ENCODE results near the gene ZNF280A.
"Not testable (repeated sequence)": the region's sequence is repeated elsewhere in the genome, so short reads cannot be mapped to it uniquely, and the experiment has no call there.

The ZNF280A gene

DNA sequence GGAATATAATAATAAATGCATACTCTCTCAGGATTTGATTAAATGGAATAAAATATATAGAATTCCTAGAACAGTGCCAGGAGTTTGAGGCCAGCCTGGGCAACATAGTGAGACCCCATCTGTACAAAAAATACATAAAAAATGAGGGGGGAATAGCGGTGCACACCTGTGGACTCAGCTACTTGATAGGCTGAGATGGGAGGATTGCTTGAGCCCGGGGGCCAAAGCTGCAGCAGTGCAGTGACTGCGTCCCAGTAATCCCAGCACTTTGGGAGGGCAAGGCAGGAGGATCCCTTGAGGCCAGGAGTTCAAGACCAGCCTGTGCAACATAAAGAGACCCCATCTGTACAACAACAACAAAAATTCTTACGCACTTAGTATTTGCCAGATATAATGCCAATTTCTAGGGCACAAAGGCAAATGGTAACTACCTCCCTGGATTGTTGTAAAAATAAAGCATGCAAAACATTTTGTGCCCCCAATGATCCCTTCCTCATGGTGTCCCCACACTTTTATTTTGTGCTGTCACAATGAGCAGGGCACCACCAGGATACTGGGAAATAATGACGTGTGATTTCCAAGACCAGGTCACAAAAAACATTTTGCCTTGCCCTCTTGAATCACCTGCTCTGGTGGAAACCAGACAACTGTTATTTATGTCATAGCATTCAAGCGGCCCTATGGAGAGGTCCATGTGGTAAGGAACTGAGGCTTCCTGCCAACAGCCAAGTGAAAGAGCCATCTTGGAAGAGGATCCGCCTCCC, 18.3 kb upstream of the ZNF280A start:
- no peaks in the 10 kb centered on the region for H3K4me1 ChIP-seq (ENCODE audit: control insufficient read depth, insufficient read depth, low read length, poor library complexity, severe bottlenecking)
- H3K27ac ChIP-seq (ENCODE audit: low read depth, low read length, severe bottlenecking): no peak overlapping the region
- 68 to 93% methylated on average over 3 to 5 of the region's 7 CpGs for WGBS, 2 experiments (ENCODE audit: insufficient coverage in 2 of 2)
- no peaks in the 10 kb centered on the region for H3K9me3 ChIP-seq (ENCODE audit: control insufficient read depth, low read length)
- H3K36me3 ChIP-seq (ENCODE audit: control insufficient read depth, insufficient read depth, low read length): no peaks in the 10 kb centered on the region
- H3K4me3 ChIP-seq (ENCODE audit: extremely low read depth, insufficient read depth, low read length, poor library complexity, severe bottlenecking): no peak overlapping the region

DNA sequence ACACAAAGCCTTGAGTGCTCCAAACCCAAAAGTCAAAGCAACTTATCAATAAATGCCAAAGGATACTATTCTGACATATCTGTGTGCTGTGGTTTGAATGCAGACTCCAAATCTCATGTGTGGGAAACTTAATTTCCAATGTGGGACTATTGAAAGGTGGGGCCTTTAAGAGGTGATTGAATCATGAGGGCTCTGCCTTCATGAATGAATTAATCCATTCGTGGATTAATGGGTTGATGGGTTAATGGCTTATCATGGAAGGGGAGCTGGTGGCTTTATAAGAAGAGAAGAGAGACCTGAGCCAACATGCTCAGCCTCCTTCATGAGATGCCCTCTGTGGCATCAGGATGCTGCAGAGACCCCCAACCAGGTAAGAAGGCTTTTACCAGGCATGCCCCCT, 16.8 kb upstream of the ZNF280A start:
- WGBS, 2 experiments (ENCODE audit: insufficient coverage in 2 of 2): 29 to 60% methylated on average over 1 of the region's 1 CpG

DNA sequence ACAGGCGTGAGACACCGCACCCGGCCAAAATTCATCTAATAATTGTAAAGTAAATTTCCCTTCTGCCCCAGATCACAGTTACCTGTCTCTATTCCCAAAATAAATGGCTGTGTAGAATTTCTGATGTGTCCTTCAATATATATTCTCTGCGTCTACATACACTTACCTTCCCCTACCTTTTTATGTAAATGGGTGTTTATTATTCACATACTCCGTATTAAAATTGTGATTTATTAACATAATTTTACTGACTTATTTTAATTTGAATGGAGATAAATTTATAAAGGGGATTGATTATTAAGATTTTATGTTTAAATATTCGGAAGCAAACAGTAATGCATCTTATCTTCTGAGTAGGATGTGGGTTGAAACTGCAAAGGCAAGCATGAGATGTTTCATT, 16.4 kb upstream of the ZNF280A start:
- WGBS, 2 experiments (ENCODE audit: insufficient coverage in 2 of 2): 87 to 94% methylated on average over 3 of the region's 6 CpGs
- no peaks in the 10 kb centered on the region for H3K36me3 ChIP-seq (ENCODE audit: control insufficient read depth, insufficient read depth, low read length)
- H3K9me3 ChIP-seq (ENCODE audit: control insufficient read depth, low read length): no peaks in the 10 kb centered on the region
- H3K4me3 ChIP-seq (ENCODE audit: extremely low read depth, insufficient read depth, low read length, poor library complexity, severe bottlenecking): no peak overlapping the region
- no peaks in the 10 kb centered on the region for H3K4me1 ChIP-seq (ENCODE audit: control insufficient read depth, insufficient read depth, low read length, poor library complexity, severe bottlenecking)
- no peak overlapping the region for H3K27ac ChIP-seq (ENCODE audit: low read depth, low read length, severe bottlenecking)

More for the DNA sequence above, 16.8 kb upstream of the ZNF280A start:
- no peaks in the 10 kb centered on the region for H3K4me1 ChIP-seq (ENCODE audit: control insufficient read depth, insufficient read depth, low read length, poor library complexity, severe bottlenecking)
- no peak overlapping the region for H3K27ac ChIP-seq (ENCODE audit: low read depth, low read length, severe bottlenecking)
- H3K36me3 ChIP-seq (ENCODE audit: control insufficient read depth, insufficient read depth, low read length): no peaks in the 10 kb centered on the region
- no peak overlapping the region for H3K4me3 ChIP-seq (ENCODE audit: extremely low read depth, insufficient read depth, low read length, poor library complexity, severe bottlenecking)
- no peaks in the 10 kb centered on the region for H3K9me3 ChIP-seq (ENCODE audit: control insufficient read depth, low read length)

DNA sequence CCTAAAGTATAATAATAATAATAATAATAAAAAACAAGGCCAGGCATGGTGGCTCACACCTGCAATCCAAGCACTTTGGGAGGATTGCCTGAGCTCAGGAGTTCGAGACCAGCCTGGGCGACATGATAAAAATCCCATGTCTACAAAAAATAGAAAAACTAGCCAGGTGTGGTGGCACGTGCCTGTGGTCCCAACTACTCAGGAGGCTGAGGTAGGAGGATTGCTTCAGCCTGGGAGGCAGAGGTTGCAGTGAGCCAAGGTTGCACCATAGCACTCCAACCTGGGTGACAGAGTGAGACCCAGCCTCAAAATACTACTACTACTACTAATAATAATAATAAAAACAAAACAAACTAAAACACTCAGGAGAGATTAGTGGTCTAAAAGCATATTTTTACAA, 15.6 kb upstream of the ZNF280A start:
- H3K4me3 ChIP-seq (ENCODE audit: extremely low read depth, insufficient read depth, low read length, poor library complexity, severe bottlenecking): no peak overlapping the region
- no peaks in the 10 kb centered on the region for H3K9me3 ChIP-seq (ENCODE audit: control insufficient read depth, low read length)
- WGBS, 2 experiments (ENCODE audit: insufficient coverage in 2 of 2): 71 to 95% methylated on average over 2 of the region's 3 CpGs
- no peak overlapping the region for H3K27ac ChIP-seq (ENCODE audit: low read depth, low read length, severe bottlenecking)
- no peaks in the 10 kb centered on the region for H3K36me3 ChIP-seq (ENCODE audit: control insufficient read depth, insufficient read depth, low read length)
- H3K4me1 ChIP-seq (ENCODE audit: control insufficient read depth, insufficient read depth, low read length, poor library complexity, severe bottlenecking): no peaks in the 10 kb centered on the region

DNA sequence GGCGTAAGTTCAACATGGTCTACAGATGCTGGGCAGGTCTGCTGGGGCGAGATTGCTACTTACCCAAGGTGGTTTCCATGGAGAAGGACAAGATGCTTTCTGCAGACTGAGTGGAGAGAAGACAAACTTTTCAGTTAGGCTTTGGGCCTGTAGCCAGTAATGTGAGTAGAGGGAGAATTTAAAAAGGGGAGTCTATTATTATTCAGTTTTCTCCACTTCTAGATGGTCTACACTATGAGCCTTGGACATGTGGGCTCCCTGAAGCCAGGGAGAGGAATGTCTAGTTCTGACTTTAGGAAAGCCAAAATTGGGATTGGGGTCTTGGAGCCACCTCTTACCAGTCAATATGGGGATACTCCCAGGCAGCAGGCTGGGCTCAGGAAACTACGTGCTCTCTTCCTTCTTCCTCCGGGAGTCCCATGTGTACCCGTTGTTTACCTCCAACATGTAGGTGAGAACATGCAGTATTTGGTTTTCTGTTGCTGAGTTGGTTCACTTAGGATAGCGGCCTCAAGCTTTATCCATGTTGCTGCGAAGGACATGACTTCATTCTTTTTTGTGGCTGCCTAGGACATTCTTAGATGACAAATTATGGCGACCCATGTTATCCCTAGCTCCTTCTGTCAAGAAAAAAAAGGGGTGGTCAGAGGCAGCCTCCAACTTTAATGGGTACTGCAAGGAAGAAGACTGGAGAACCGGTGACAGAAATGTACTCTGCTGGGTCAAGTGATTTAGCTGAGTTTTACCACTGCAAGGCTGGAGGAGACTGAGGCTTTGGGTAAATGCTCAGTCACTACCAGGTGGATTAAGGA, 14.7 kb upstream of the ZNF280A start:
- no peaks in the 10 kb centered on the region for H3K9me3 ChIP-seq (ENCODE audit: control insufficient read depth, low read length)
- no peaks in the 10 kb centered on the region for H3K36me3 ChIP-seq (ENCODE audit: control insufficient read depth, insufficient read depth, low read length)
- no peak overlapping the region for H3K27ac ChIP-seq (ENCODE audit: low read depth, low read length, severe bottlenecking)
- WGBS, 2 experiments (ENCODE audit: insufficient coverage in 2 of 2): 89 to 91% methylated on average over 7 to 8 of the region's 9 CpGs
- H3K4me3 ChIP-seq (ENCODE audit: extremely low read depth, insufficient read depth, low read length, poor library complexity, severe bottlenecking): no peak overlapping the region
- H3K4me1 ChIP-seq (ENCODE audit: control insufficient read depth, insufficient read depth, low read length, poor library complexity, severe bottlenecking): no peaks in the 10 kb centered on the region

DNA sequence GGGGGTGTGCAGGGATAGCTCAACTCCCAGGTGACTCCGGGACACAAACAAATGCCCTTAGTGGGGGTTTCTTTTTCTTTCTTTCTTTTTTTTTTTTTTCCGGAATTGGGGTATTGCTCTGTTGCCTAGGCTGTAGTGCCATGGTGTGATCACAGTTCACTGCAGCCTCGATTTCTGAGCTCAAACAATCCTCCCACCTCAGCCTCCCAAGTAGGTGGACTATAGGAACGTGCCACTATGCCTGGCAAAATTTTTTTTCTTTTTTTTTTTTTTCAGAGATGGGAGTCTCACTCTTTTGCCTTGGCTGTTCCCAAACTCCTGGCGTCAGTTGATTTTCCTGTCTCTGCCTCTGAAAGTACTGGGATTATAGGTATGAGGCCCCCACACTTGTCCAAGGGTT, 13.8 kb upstream of the ZNF280A start:
- no peaks in the 10 kb centered on the region for H3K36me3 ChIP-seq (ENCODE audit: control insufficient read depth, insufficient read depth, low read length)
- no peak overlapping the region for H3K4me3 ChIP-seq (ENCODE audit: extremely low read depth, insufficient read depth, low read length, poor library complexity, severe bottlenecking)
- H3K9me3 ChIP-seq (ENCODE audit: control insufficient read depth, low read length): no peaks in the 10 kb centered on the region
- WGBS, 2 experiments (ENCODE audit: insufficient coverage in 2 of 2): 63 to 75% methylated on average over 1 of the region's 5 CpGs
- H3K4me1 ChIP-seq (ENCODE audit: control insufficient read depth, insufficient read depth, low read length, poor library complexity, severe bottlenecking): no peaks in the 10 kb centered on the region
- no peak overlapping the region for H3K27ac ChIP-seq (ENCODE audit: low read depth, low read length, severe bottlenecking)

DNA sequence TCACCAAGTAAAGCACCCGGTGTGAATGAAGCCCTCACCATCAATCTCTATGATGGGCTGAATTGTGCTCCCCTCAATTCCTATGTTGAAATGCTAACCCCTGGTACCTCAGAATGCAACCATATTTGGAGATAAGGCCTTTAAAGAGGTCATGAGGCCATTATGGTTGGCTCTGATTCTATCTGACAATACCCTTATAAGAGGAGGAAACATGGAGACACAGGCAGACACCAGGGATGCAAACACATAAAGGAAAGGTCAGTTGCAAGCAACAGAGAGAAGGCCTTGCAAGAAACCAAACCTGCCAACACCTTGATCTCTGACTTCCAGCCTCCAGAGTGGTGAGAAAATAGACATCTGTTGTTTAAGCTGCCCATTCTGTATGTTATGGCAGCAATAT, 13.3 kb upstream of the ZNF280A start:
- Histone ChIP-seq H3K27ac (ENCODE audit: low read depth, low read length, severe bottlenecking) (no peak overlapping the region), H3K36me3 (ENCODE audit: control insufficient read depth, insufficient read depth, low read length) (no peaks in the 10 kb centered on the region), H3K4me1 (ENCODE audit: control insufficient read depth, insufficient read depth, low read length, poor library complexity, severe bottlenecking) (no peaks in the 10 kb centered on the region), H3K4me3 (ENCODE audit: extremely low read depth, insufficient read depth, low read length, poor library complexity, severe bottlenecking) (no peak overlapping the region), H3K9me3 (ENCODE audit: control insufficient read depth, low read length) (no peaks in the 10 kb centered on the region)
- WGBS, 2 experiments (ENCODE audit: insufficient coverage in 2 of 2): 86 to 100% methylated on average over 1 of the region's 1 CpG

DNA sequence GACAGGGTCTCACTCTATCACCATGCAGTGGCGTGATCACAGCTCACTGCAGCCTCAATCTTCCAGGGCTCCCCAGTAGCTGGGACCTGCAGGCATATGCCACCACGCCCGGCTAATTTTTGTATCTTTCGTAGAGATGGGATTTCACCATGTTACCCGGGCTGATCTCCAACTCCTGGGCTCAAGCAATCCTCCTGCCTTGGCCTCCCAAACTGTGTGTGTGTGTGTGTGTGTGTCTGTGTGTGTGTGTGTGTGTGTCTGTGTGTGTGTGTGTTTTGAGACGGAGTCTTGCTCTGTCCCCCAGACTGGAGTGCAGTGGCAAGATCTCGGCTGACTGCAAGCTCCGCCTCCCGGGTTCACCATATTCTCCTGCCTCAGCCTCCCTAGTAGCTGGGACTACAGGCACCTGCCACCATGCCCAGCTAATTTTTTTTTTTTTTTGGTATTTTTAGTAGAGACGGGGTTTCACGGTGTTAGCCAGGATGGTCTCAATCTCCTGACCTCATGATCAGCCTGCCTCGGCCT, 12.5 kb upstream of the ZNF280A start:
- H3K4me1 ChIP-seq (ENCODE audit: control insufficient read depth, insufficient read depth, low read length, poor library complexity, severe bottlenecking); H3K4me3 ChIP-seq (ENCODE audit: extremely low read depth, insufficient read depth, low read length, poor library complexity, severe bottlenecking); H3K27ac ChIP-seq (ENCODE audit: low read depth, low read length, severe bottlenecking); H3K36me3 ChIP-seq (ENCODE audit: control insufficient read depth, insufficient read depth, low read length); H3K9me3 ChIP-seq (ENCODE audit: control insufficient read depth, low read length): not testable (repeated sequence)
- 63 to 86% methylated on average over 3 to 4 of the region's 12 CpGs for WGBS, 2 experiments (ENCODE audit: insufficient coverage in 2 of 2)

DNA sequence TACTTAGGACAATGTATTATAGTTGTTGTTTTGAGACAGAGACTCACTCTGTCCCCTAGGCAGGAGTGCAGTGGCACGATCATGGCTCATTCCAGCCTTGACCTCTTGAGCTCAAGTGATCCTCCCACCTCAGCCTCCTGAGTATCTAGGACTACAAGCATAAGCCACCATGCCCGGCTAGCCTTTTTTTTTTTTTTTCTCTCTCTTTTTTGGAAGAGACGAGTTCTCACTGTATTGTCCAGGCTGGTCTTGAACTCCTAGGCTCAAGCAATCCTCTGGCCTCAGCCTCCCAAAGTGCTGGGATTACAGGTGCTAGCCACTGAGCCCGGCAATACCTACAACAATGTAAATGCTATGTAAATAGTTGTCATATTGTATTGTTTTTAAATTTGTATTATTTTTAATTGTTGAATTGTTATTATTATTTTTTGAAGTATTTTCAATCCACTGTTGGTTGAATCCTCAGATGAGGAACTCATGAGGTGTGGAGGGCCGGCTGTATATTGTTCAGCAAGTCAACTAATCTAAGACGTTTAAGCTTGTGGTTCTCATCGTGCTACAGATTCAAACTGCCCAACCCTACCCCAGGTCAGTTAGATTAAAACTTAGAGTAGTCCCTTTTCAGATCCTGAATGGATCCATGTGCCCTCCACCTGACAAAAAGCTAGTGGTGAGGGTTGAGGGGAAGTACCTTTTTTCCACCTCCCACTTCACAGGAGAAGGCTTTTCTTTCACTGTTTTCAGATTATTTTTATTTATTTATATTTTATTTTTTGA, 11.9 kb upstream of the ZNF280A start:
- WGBS, 2 experiments (ENCODE audit: insufficient coverage in 2 of 2): 64 to 95% methylated on average over 2 to 3 of the region's 7 CpGs
- Histone ChIP-seq H3K36me3 (ENCODE audit: control insufficient read depth, insufficient read depth, low read length) (no peaks in the 10 kb centered on the region), H3K4me1 (ENCODE audit: control insufficient read depth, insufficient read depth, low read length, poor library complexity, severe bottlenecking) (no peaks in the 10 kb centered on the region), H3K4me3 (ENCODE audit: extremely low read depth, insufficient read depth, low read length, poor library complexity, severe bottlenecking) (no peak overlapping the region), H3K9me3 (ENCODE audit: control insufficient read depth, low read length) (no peaks in the 10 kb centered on the region), H3K27ac (ENCODE audit: low read depth, low read length, severe bottlenecking) (no peak overlapping the region)

DNA sequence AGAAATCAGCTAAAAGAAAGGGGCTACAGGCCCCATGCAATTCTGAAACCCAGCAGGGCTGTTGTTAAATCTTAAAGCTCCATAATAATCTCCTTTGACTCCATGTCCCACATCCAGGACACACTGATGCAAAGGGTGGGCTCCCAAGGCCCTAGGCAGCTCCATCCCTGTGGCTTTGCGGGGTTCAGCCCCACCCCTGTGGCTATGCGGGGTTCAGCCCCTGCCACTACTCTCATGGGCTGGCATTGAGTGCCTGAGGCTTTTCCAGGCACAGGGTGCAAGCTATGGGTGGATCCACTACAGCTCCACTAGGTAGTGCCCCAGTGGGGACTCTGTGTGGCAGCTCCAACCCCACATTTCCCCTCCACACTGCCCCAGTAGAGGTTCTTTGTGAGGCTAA, 8.7 kb upstream of the ZNF280A start:
- Histone ChIP-seq H3K9me3 (ENCODE audit: control insufficient read depth, low read length) (no peaks in the 10 kb centered on the region), H3K4me3 (ENCODE audit: extremely low read depth, insufficient read depth, low read length, poor library complexity, severe bottlenecking) (no peak overlapping the region), H3K36me3 (ENCODE audit: control insufficient read depth, insufficient read depth, low read length) (no peaks in the 10 kb centered on the region), H3K27ac (ENCODE audit: low read depth, low read length, severe bottlenecking) (no peak overlapping the region), H3K4me1 (ENCODE audit: control insufficient read depth, insufficient read depth, low read length, poor library complexity, severe bottlenecking) (no peaks in the 10 kb centered on the region)
- WGBS, 2 experiments (ENCODE audit: insufficient coverage in 2 of 2): 76 to 100% methylated on average over 2 of the region's 2 CpGs

All from mesodermal cell (in vitro differentiated cells).